PC-3 (cell line): ENCODE measurements around the gene PCSK9. TPM values are rescaled to one million over a fixed set of nuclear protein-coding genes. Genes with fewer than 3 reads are reported as not detected.

Source experiments
- ATAC-seq: fragments of 200-7000 bp; cut with Tn5 transposase; 2 replicates; pipeline ENCODE4 v1.9.1; 2020; ENCODE audit warnings: mild to moderate bottlenecking, moderate library complexity
- BruUV-seq: library from RNA; stranded (reverse); fragments of 400-500 nt; replicated peaks from 2 replicates; lab custom pipeline; 2021; lab: Mats Ljungman, UMichigan
- CTCF ChIA-PET: fragments of 300-600 bp; sonication (Branson Sonifier 250); formaldehyde crosslinking; loops from one replicate; lab custom pipeline; 2022; ENCODE audit warnings: antibody characterized with exemption; lab: Charles Lee
- POLR2A ChIA-PET: fragments of 300-600 bp; sonication (Branson Sonifier 250); formaldehyde crosslinking; loops from one replicate; lab custom pipeline; 2022; ENCODE audit warnings: antibody characterized with exemption; ENCODE audit not compliant: unreplicated experiment; lab: Charles Lee
- DNase-seq: peaks from one replicate; pipeline ENCODE4 v3.0.0-alpha.2; 2015
- H2AFZ ChIP-seq: fragments of 300-600 bp; sonication (generic); 2 replicates; pipeline ENCODE4 v1.6.0; 2016; ENCODE audit warnings: antibody characterized with exemption, low read length
- H3F3A ChIP-seq: fragments of 300-600 bp; sonication (generic); one replicate; pipeline ENCODE4 v1.6.0; 2017; ENCODE audit warnings: antibody characterized with exemption, low read length, control low read depth, mild to moderate bottlenecking; ENCODE audit not compliant: unreplicated experiment
- H3K27ac ChIP-seq: fragments of 300-600 bp; sonication (generic); 2 replicates; pipeline ENCODE4 v1.5.1; 2016; ENCODE audit warnings: mild to moderate bottlenecking, low read length
- H3K27me3 ChIP-seq: fragments of 300-600 bp; sonication (generic); 2 replicates; pipeline ENCODE4 v1.6.1; 2016; ENCODE audit warnings: low read length, mixed read lengths
- H3K36me3 ChIP-seq: fragments of 300-600 bp; sonication (generic); 2 replicates; pipeline ENCODE4 v1.6.1; 2016; ENCODE audit warnings: low read depth, mixed run types, low read length, mixed read lengths
- H3K4me1 ChIP-seq: fragments of 300-600 bp; sonication (generic); 2 replicates; pipeline ENCODE4 v1.5.1; 2016; ENCODE audit warnings: low read length; ENCODE audit not compliant: insufficient read depth
- H3K4me2 ChIP-seq: fragments of 300-600 bp; sonication (generic); 2 replicates; pipeline ENCODE4 v1.6.0; 2016; ENCODE audit warnings: low read length
- H3K4me3 ChIP-seq: fragments of 300-600 bp; sonication (generic); 2 replicates; pipeline ENCODE4 v1.5.1; 2016; ENCODE audit warnings: mild to moderate bottlenecking, low read length, mixed read lengths
- H3K79me2 ChIP-seq: fragments of 300-600 bp; sonication (generic); 2 replicates; pipeline ENCODE4 v1.6.1; 2017; ENCODE audit warnings: low read length, mixed read lengths
- H3K9ac ChIP-seq: fragments of 300-600 bp; sonication (generic); 2 replicates; pipeline ENCODE4 v1.6.0; 2016; ENCODE audit warnings: mild to moderate bottlenecking, low read length
- H3K9me2 ChIP-seq: fragments of 300-600 bp; sonication (generic); replicated peaks from 2 replicates; pipeline ENCODE4 v1.6.1; 2016; ENCODE audit warnings: mixed run types, low read length, mixed read lengths
- H3K9me3 ChIP-seq: fragments of 300-600 bp; sonication (generic); 2 replicates; pipeline ENCODE4 v1.6.1; 2016; ENCODE audit warnings: low read length, mixed read lengths
- H4K20me1 ChIP-seq: fragments of 300-600 bp; sonication (generic); 2 replicates; pipeline ENCODE4 v1.6.1; 2016; ENCODE audit warnings: low read length, mixed read lengths
- CTCF ChIP-seq: fragments of 300-600 bp; sonication (generic); conservative IDR thresholded peaks from 2 replicates; pipeline ENCODE4 v1.5.1; 2017; ENCODE audit warnings: antibody characterized with exemption, low read depth, mild to moderate bottlenecking, low read length
- EZH2 ChIP-seq: fragments of 300-600 bp; sonication (generic); IDR thresholded peaks from one replicate; pipeline ENCODE4 v1.6.1; 2017; ENCODE audit warnings: antibody characterized with exemption, mild to moderate bottlenecking, low read length; ENCODE audit not compliant: unreplicated experiment
- EZH2phosphoT487 ChIP-seq: fragments of 300-600 bp; sonication (generic); IDR thresholded peaks from 2 replicates; pipeline ENCODE4 v1.6.1; 2018; ENCODE audit warnings: mild to moderate bottlenecking, antibody characterized with exemption, low read length, borderline replicate concordance
- intact Hi-C: fragments of 100-400 bp; cut with micrococcal nuclease; formaldehyde crosslinking; loops from 2 replicates; pipeline ENCODE4 v1.9.0; 2023
- total RNA-seq: library from RNA; depleted of rRNA; stranded (reverse); fragments of >200 nt; gene quantifications from 2 replicates; pipeline ENCODE4 v1.2.3, GENCODE V29; 2014

PCSK9 gene
- total RNA-seq, 1 experiment from 2014 or later, result 6.8 TPM

GRCh38 chr1:55001311-55001710 is 38.0 kb upstream of the PCSK9 start:
- POLR2A ChIA-PET, result no interaction called here
- no peaks in the 10 kb centered on the region for H3K79me2 ChIP-seq
- no peak overlapping the region for H2AFZ ChIP-seq
- H3K4me1 ChIP-seq, result no peaks in the 10 kb centered on the region
- H3K27ac ChIP-seq, result no peak overlapping the region
- intact Hi-C loops, result loop anchor here (10.0 kb wide), 1 partner anchor 127 kb away; no protein-coding TSS in a partner anchor
- no peaks in the 10 kb centered on the region for H3F3A ChIP-seq
- H3K4me2 ChIP-seq, result no peak overlapping the region
- H3K4me3 ChIP-seq, result no peak overlapping the region
- no peaks in the 10 kb centered on the region for H3K9me2 ChIP-seq
- CTCF ChIA-PET, result no interaction called here
- no peaks in the 10 kb centered on the region for H4K20me1 ChIP-seq
- no peaks in the 10 kb centered on the region for H3K36me3 ChIP-seq
- no peaks in the 10 kb centered on the region for H3K9me3 ChIP-seq
- no peak overlapping the region for H3K9ac ChIP-seq
- TF ChIP-seq CTCF (no peak), EZH2phosphoT487 (no peak), EZH2 (no peak)
- no peak for ATAC-seq
- no peak for DNase-seq
- no TSS peak for BruUV-seq
- H3K27me3 ChIP-seq, result no peaks in the 10 kb centered on the region

DNA sequence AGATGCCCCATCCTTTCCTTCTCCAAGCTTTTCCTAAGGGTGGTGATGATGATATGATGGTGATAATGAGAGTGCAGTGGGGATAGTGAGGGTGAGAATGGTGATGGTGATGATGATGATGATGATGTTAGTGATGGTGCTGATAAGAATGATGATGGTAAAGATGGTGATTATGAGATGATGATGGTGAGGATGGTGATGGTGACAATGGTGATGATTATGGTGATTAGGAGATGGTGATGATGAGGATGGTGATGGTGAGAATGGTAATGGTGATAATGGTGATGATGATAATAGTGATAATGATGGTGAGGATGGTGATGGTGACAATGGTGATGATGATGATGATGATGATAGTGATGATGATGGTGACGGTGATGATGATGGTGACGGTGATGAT is 36.7 kb upstream of the PCSK9 start:
- CTCF ChIA-PET, result no interaction called here
- POLR2A ChIA-PET, result interaction anchor here (0.5 kb wide), 1 partner anchor 44 kb away, joined by 3 read pairs; no protein-coding TSS in a partner anchor

More for the DNA sequence above, 36.7 kb upstream of the PCSK9 start:
- no peak overlapping the region for H2AFZ ChIP-seq
- H3F3A ChIP-seq, result no peaks in the 10 kb centered on the region
- no peaks in the 10 kb centered on the region for H3K27me3 ChIP-seq
- no peaks in the 10 kb centered on the region for H4K20me1 ChIP-seq
- H3K9ac ChIP-seq, result no peak overlapping the region
- H3K4me3 ChIP-seq, result no peak overlapping the region
- no peak overlapping the region for H3K27ac ChIP-seq
- TF ChIP-seq EZH2, result no peak
- TF ChIP-seq CTCF, result no peak
- no peak for TF ChIP-seq EZH2phosphoT487
- DNase-seq (no peak), ATAC-seq (no peak)
- no TSS peak for BruUV-seq
- H3K4me1 ChIP-seq, result peaks cover 4% of the 10 kb centered on the region
- no peaks in the 10 kb centered on the region for H3K36me3 ChIP-seq
- H3K79me2 ChIP-seq, result no peaks in the 10 kb centered on the region
- H3K9me3 ChIP-seq, result no peaks in the 10 kb centered on the region
- no peak overlapping the region for H3K4me2 ChIP-seq
- intact Hi-C loops, result loop anchor here (10.0 kb wide), 1 partner anchor 128 kb away; no protein-coding TSS in a partner anchor
- no peaks in the 10 kb centered on the region for H3K9me2 ChIP-seq
